Measurements from ENCODE around the gene HMCN1. TPM values are rescaled to one million over a fixed set of nuclear protein-coding genes. Genes with fewer than 3 reads are reported as not detected.

HMCN1 gene
- polyA plus RNA-seq, 1 donor from 2014 or later = 0.66 TPM

GRCh38 chr1:185808631-185809030, 74.4 kb downstream of the HMCN1 start:
- Histone ChIP-seq H3K9me3 (ENCODE audit: low read length) (no peaks in the 10 kb centered on the region), H3K79me2 (replicated peaks; ENCODE audit: insufficient read depth, low read length) (no peaks in the 10 kb centered on the region), H3K4me3 (ENCODE audit: low read length) (no peak overlapping the region), H3K27ac (ENCODE audit: low read length) (no peak overlapping the region), H3K9me2 (ENCODE audit: insufficient read depth, low read length) (no peaks in the 10 kb centered on the region), H2AFZ (ENCODE audit: low read depth, low read length) (no peak overlapping the region), H3K36me3 (ENCODE audit: insufficient read depth, low read length) (no peaks in the 10 kb centered on the region), H3K27me3 (ENCODE audit: insufficient read depth, low read depth, low read length) (no peaks in the 10 kb centered on the region), H3K4me2 (ENCODE audit: low read length) (no peak overlapping the region), H4K20me1 (ENCODE audit: insufficient read depth) (no peaks in the 10 kb centered on the region), H3F3A (ENCODE audit: insufficient read depth, low read length, poor library complexity, severe bottlenecking) (no peaks in the 10 kb centered on the region), H3K9ac (ENCODE audit: low read length) (no peak overlapping the region)
- TF ChIP-seq REST (IDR thresholded peaks at IDR 0.05; ENCODE audit: borderline replicate concordance) = no peak

- H2AFZ ChIP-seq (ENCODE audit: low read depth, low read length) = no peak overlapping the region
- no peaks in the 10 kb centered on the region for H3F3A ChIP-seq (ENCODE audit: insufficient read depth, low read length, poor library complexity, severe bottlenecking)
- no peaks in the 10 kb centered on the region for H4K20me1 ChIP-seq (ENCODE audit: insufficient read depth)
- no peak overlapping the region for H3K4me2 ChIP-seq (ENCODE audit: low read length)
- no peaks in the 10 kb centered on the region for H3K9me2 ChIP-seq (ENCODE audit: insufficient read depth, low read length)
- no peaks in the 10 kb centered on the region for H3K9me3 ChIP-seq (ENCODE audit: low read length)
- H3K36me3 ChIP-seq (ENCODE audit: insufficient read depth, low read length) = no peaks in the 10 kb centered on the region
- H3K4me3 ChIP-seq (ENCODE audit: low read length) = no peak overlapping the region
- no peak overlapping the region for H3K9ac ChIP-seq (ENCODE audit: low read length)
- H3K27me3 ChIP-seq (ENCODE audit: insufficient read depth, low read depth, low read length) = no peaks in the 10 kb centered on the region
- no peak overlapping the region for H3K27ac ChIP-seq (ENCODE audit: low read length)
- TF ChIP-seq POLR2AphosphoS5 (IDR thresholded peaks at IDR 0.05) (no peak), CTCF (IDR thresholded peaks at IDR 0.05; ENCODE audit: poor library complexity, severe bottlenecking) (no peak), MXI1 (conservative IDR thresholded peaks at IDR 0.05; ENCODE audit: poor library complexity, severe bottlenecking) (no peak), EZH2 (IDR thresholded peaks at IDR 0.05; ENCODE audit: borderline replicate concordance, insufficient read depth, low read length, poor library complexity, severe bottlenecking) (no peak), RAD21 (conservative IDR thresholded peaks at IDR 0.05) (no peak), SMC3 (conservative IDR thresholded peaks at IDR 0.05; ENCODE audit: poor library complexity) (no peak), EP300 (conservative IDR thresholded peaks at IDR 0.05; ENCODE audit: poor library complexity, severe bottlenecking) (no peak), TAF1 (IDR thresholded peaks at IDR 0.05; ENCODE audit: low read depth) (no peak), REST (IDR thresholded peaks at IDR 0.05; ENCODE audit: borderline replicate concordance) (no peak)
- no peaks in the 10 kb centered on the region for H3K79me2 ChIP-seq (replicated peaks; ENCODE audit: insufficient read depth, low read length)
Observed at GRCh38 chr1:185811073-185811709, 77.0 kb downstream of the HMCN1 start.
